Measurements from ENCODE around the gene NR2F2. TPM values are rescaled to one million over a fixed set of nuclear protein-coding genes. Genes with fewer than 3 reads are reported as not detected.

The NR2F2 gene
- total and polyA plus RNA-seq, 2 donors (not counting 1 experiment from before 2014, with no cell fraction given), result not detected

- H3K4me1 ChIP-seq (ENCODE audit: control insufficient read depth in 2 of 2, insufficient read depth in 2 of 2, low read length in 2 of 2), result peaks cover 21% of the 10 kb centered on the region in 2 donors
- no peak overlapping the region for H2AFZ ChIP-seq (ENCODE audit: insufficient read depth, low read depth, low read length, poor library complexity, severe bottlenecking)
- peaks cover 21% of the 10 kb centered on the region for H3K4me1 Mint-ChIP-seq
- no peak overlapping the region for H3K27ac Mint-ChIP-seq
- intact Hi-C loops (cut with micrococcal nuclease), result no loop called here
- peaks cover 0 to 88% (median 46%) of the 10 kb centered on the region in 4 experiments for H3K27me3 ChIP-seq (replicated peaks in 1 of 4; ENCODE audit: control extremely low read depth in 1 of 4, control insufficient read depth in 3 of 4, insufficient read depth in 4 of 4, low read length in 3 of 4)
- ATAC-seq (ENCODE audit: low read depth), result no peak
- ChIA-PET POLR2A (no interaction called here), CTCF (no interaction called here)
- no peak for TF ChIP-seq CTCF (IDR thresholded peaks at IDR 0.05)
- TF ChIP-seq EZH2 (IDR thresholded peaks at IDR 0.05; ENCODE audit: borderline replicate concordance, insufficient read depth, low read depth, low read length, poor library complexity, severe bottlenecking), result no peak
- 12% methylated on average over 14 of the region's 37 CpGs for WGBS (ENCODE audit: insufficient coverage)
- H3K27me3 Mint-ChIP-seq, result peaks cover 73% of the 10 kb centered on the region
- no peak overlapping the region for H3K4me3 Mint-ChIP-seq
- peaks cover 0 to 54% (median 0%) of the 10 kb centered on the region in 3 donors for H3K9me3 ChIP-seq (ENCODE audit: control extremely low read depth in 1 of 3, control insufficient read depth in 2 of 3, insufficient read depth in 1 of 3, low read length in 2 of 3)
- H3K9ac ChIP-seq (ENCODE audit: low read length), result no peak overlapping the region
- DNase-seq, result no peak
- no peaks in the 10 kb centered on the region for H3K36me3 ChIP-seq (replicated peaks in 1 of 2; ENCODE audit: control extremely low read depth in 1 of 2, control insufficient read depth in 1 of 2, extremely low read depth in 1 of 2, insufficient read depth in 2 of 2, low read length in 1 of 2)
- no peaks in the 10 kb centered on the region for H4K20me1 ChIP-seq (ENCODE audit: control insufficient read depth, insufficient read depth, low read length, poor library complexity, severe bottlenecking)
- no peaks in the 10 kb centered on the region for H3K9me3 Mint-ChIP-seq (ENCODE audit: insufficient read depth)
- H3K27ac ChIP-seq (ENCODE audit: low read length in 2 of 2), result no peak overlapping the region
- H3K4me2 ChIP-seq (replicated peaks; ENCODE audit: low read depth, low read length, poor library complexity, severe bottlenecking), result no peak overlapping the region
- H3K4me3 ChIP-seq (ENCODE audit: control extremely low read depth in 1 of 5, extremely low read depth in 1 of 5, insufficient read depth in 1 of 5, low read depth in 2 of 5, low read length in 4 of 5), result no peak overlapping the region
- no peaks in the 10 kb centered on the region for H3K79me2 ChIP-seq (ENCODE audit: control insufficient read depth, insufficient read depth, low read length)
Measured at GRCh38 chr15:96360581-96361308, 30.2 kb downstream of the NR2F2 start.

GRCh38 chr15:96361309-96362010, 31.0 kb downstream of the NR2F2 start:
- WGBS (ENCODE audit: insufficient coverage), result 10% methylated on average over 28 of the region's 34 CpGs
- Histone ChIP-seq H3K9ac (ENCODE audit: low read length) (no peak overlapping the region), H3K4me1 (ENCODE audit: control insufficient read depth in 2 of 2, insufficient read depth in 2 of 2, low read length in 2 of 2) (peaks cover 17 to 18% of the 10 kb centered on the region in 2 donors), H3K36me3 (replicated peaks in 1 of 2; ENCODE audit: control extremely low read depth in 1 of 2, control insufficient read depth in 1 of 2, extremely low read depth in 1 of 2, insufficient read depth in 2 of 2, low read length in 1 of 2) (no peaks in the 10 kb centered on the region), H3K4me2 (replicated peaks; ENCODE audit: low read depth, low read length, poor library complexity, severe bottlenecking) (no peak overlapping the region), H3K27me3 (replicated peaks in 1 of 4; ENCODE audit: control extremely low read depth in 1 of 4, control insufficient read depth in 3 of 4, insufficient read depth in 4 of 4, low read length in 3 of 4) (peaks cover 0 to 88% (median 40%) of the 10 kb centered on the region in 4 experiments), H3K79me2 (ENCODE audit: control insufficient read depth, insufficient read depth, low read length) (no peaks in the 10 kb centered on the region), H3K4me3 (ENCODE audit: control extremely low read depth in 1 of 5, extremely low read depth in 1 of 5, insufficient read depth in 1 of 5, low read depth in 2 of 5, low read length in 4 of 5) (no peak overlapping the region), H3K27ac (ENCODE audit: low read length in 2 of 2) (no peak overlapping the region), H3K9me3 (ENCODE audit: control extremely low read depth in 1 of 3, control insufficient read depth in 2 of 3, insufficient read depth in 1 of 3, low read length in 2 of 3) (peaks cover 0 to 59% (median 0%) of the 10 kb centered on the region in 3 donors), H2AFZ (ENCODE audit: insufficient read depth, low read depth, low read length, poor library complexity, severe bottlenecking) (no peak overlapping the region), H4K20me1 (ENCODE audit: control insufficient read depth, insufficient read depth, low read length, poor library complexity, severe bottlenecking) (no peaks in the 10 kb centered on the region)
- H3K27ac Mint-ChIP-seq, result no peak overlapping the region
- H3K4me3 Mint-ChIP-seq, result no peak overlapping the region
- H3K4me1 Mint-ChIP-seq, result peaks cover 16% of the 10 kb centered on the region
- ChIA-PET CTCF (interaction anchor here (0.7 kb wide), 1 partner anchor 13 kb away, joined by 3 read pairs; no protein-coding TSS in a partner anchor), POLR2A (no interaction called here)
- DNase-seq (no peak), ATAC-seq (ENCODE audit: low read depth) (no peak)
- no peak for TF ChIP-seq EZH2 (IDR thresholded peaks at IDR 0.05; ENCODE audit: borderline replicate concordance, insufficient read depth, low read depth, low read length, poor library complexity, severe bottlenecking)
- TF ChIP-seq CTCF (IDR thresholded peaks at IDR 0.05), result no peak
- H3K27me3 Mint-ChIP-seq, result peaks cover 73% of the 10 kb centered on the region
- no peaks in the 10 kb centered on the region for H3K9me3 Mint-ChIP-seq (ENCODE audit: insufficient read depth)
- intact Hi-C loops (cut with micrococcal nuclease), result no loop called here
